GM10847 (cell line): ENCODE results near the gene SLC7A6.

Experiments used
- POLR2A ChIP-seq: IDR thresholded peaks from 2 replicates; pipeline ENCODE4 v1.6.1; 2011; ENCODE audit not compliant: insufficient read length; ENCODE audit errors: extremely low read depth

Gene SLC7A6

DNA sequence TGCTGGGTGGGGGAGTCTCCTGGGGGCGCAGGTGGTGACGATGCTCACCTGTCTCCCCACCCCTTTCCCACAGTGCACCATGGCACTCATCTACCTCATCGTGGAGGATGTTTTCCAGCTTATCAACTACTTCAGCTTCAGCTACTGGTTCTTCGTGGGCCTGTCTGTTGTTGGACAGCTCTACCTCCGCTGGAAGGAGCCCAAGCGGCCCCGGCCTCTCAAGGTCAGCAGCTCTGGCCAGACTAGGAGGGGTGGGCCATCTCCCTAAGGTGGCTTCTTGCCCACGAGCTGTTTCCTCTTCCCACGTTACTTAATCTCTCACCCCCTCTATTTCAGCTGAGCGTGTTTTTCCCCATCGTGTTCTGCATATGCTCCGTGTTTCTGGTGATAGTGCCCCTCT lies 32.0 kb downstream of the SLC7A6 start:
- TF ChIP-seq POLR2A: no peak

DNA sequence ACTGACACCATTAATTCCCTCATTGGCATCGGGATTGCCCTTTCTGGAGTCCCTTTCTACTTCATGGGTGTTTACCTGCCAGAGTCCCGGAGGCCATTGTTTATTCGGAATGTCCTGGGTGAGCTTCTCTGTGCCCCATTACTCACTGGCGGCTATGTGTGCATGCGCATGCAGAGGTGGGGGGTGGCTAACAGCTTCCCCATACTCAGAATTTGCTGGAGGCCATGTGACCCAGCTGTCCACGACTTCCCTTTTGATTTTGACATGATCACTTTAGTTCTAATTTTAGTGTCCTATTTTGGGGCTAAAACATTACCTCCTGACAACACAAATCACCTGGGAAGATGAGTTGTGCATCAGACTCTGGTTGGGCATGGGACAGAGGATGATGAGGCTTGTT lies 32.4 kb downstream of the SLC7A6 start:
- no peak for TF ChIP-seq POLR2A

DNA sequence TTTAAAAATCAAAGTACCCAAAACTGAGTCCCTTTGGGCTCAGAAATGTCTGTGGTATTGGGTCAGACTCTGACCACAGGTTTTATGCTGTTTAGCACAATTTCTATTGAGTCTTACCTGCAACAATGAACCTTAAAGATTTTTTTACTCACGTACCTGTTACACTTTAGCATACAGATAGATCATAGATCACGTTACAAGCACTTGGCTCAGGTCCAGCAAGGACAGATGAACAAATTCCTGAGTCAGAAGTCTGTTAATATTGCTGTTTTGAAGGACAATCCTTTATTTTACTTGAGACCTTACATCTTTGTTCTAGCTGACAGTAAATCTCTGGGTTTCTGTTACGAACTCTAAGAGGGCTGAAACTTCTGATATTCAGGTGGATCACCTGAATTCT lies 33.6 kb downstream of the SLC7A6 start:
- no peak for TF ChIP-seq POLR2A

DNA sequence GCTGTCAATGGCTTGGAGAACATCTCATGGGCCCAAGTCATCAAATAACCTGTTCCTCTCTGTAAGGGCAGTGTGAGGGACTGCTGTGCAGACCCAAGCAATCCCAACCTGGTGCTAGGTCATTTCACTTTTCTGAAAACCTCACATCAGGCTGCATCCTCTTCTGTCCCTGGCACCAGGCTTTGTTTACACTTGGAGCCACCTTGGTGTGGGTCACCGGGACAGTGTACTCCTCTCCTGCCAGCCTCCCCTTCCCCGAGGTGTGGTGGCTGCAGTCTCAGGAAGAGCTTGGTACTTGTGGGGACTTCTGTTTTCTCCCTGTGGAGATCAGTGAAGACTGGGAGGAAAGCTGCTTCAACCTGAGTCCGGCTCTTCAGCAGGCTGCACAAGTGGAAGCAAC lies 34.0 kb downstream of the SLC7A6 start:
- no peak for TF ChIP-seq POLR2A

DNA sequence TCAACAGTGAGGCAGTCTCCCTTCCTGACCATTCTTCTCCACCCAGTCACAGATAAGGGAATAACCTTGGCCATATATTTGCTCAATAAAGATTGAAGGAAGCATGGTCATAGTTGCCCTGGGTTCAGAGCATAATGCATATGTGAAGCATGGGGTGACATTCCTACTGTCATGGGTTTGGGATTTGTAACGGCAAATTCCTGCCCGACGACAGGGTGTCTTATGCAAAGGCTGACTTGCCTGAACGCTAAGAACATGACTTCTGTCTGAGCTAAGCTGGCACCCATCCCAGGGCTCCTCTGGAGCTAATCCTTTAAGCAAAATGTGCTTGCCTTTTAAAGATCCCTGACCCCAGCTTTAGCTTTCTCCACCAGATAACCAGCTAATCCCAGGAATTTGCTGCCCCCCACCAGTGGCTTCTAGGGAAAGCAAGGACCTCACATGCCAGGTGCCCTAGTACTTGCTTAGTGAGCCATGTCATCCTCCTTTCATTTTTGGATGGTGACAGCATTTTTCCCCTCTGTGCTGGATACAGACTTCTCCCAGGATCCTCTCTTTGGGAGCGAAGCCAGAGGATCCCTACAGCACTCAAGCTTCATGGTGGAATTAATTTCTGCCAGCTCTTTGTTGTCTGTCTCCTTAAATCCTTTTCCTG lies 34.7 kb downstream of the SLC7A6 start:
- TF ChIP-seq POLR2A: no peak

DNA sequence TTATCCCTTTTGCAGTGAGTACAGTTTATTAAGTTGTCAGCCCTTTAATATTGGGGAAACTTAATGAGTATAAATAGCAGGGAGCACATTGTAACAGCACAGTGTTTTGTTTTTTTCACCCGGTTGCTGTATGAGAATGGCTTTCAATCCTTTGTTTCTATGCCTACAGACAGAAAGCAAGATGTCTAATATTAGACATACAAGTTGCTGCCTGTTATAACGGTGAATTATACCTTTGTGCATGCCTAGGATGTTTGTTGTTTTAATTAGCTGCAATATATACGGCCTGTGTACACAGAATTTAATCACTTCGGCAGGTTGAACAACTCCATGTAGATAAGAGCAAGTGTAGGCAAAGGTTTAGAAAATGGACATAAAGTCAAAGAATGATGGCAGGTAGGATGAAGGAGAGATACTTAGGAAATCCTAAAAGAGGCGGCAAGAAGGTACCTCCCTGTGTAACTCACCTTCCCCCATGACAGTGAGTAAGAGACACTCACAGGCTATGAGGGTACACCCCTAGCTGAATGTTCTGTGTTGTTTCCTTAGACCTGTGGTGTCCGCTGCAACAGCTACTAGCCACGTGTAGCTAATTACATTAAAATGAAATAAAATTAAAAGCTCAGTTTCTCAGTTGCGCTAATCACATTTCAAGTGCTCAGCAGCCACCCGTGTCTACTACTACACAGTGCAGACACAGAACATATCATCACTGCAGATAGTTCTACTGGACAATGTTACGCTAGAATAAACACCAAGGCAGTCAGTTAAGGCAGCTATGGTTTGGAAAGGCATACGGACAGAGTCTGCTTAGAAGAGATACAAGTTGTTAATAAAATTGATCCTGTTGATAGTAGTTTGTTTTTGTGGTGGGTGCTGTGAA lies 35.5 kb downstream of the SLC7A6 start:
- TF ChIP-seq POLR2A: no peak

DNA sequence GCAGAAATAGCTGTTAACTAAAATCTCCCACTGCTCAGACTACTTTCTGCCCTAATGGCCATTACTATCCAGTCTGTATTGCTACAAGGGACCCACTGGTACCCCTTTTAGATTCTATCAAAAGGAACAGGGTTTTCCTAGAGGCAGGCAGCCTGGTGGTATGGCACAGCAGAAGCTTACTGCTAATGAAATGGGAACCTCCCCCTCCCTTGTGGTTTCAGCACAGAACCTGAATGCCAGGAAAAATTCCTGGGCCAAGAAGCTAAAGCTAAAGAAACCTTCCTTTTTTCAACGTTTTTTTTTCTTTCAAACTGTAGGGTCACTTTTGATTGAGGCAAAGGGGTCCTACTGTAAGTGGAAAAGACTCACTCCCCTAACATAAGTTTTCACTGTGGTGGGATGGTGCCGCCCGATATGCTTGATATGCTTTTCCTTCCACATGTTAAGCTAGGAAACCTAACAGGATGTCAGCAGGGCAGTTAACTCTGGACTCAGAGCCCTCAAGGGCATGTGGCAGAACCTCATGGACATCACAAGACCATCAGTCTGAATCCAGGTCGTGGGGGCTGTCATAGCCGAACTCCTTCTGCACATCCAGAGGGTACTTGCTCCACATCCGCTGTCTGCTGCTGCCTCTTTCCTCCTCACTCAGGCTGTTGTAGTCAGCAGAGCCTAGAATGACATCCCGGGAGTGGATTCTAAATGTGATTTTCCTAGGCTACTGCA lies 36.6 kb downstream of the SLC7A6 start:
- no peak for TF ChIP-seq POLR2A

DNA sequence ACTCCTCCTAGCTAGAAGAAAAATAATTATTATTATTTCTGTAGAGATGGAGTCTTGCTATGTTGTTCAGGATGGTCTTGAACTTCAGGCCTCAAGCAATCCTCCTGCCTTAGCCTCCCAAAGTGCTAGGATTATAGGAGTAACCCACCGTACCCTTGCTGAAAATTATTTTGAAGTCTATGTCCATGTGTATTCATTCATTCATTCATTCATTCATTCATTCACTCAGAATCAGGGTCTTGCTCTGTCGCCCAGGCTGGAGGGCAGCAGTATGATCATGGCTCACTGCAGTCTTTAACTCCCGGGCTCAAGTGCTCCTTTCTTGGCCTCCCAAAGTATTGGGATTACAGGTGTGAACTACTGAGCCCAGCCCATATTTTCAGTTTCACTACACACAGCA lies 42.3 kb downstream of the SLC7A6 start:
- TF ChIP-seq POLR2A: no peak

DNA sequence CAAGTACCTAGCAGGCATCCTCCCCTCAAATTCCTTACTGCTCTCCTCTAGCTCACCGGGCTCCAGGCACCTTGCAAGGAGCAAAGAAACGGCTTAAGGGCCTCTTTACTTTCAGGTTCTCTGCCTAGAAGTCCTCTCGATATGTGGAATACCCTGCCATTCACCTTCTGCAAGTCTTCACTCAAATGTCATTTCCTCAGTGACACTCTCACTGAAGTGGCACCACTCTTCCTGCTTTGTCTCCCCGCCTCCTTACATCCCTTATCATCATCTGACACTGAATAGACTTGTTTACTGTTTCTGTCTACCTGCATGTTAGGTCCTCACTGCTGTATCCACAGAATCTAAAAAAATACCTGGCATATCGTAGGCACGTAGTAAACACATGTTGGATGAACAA lies 45.5 kb downstream of the SLC7A6 start:
- TF ChIP-seq POLR2A: no peak

DNA sequence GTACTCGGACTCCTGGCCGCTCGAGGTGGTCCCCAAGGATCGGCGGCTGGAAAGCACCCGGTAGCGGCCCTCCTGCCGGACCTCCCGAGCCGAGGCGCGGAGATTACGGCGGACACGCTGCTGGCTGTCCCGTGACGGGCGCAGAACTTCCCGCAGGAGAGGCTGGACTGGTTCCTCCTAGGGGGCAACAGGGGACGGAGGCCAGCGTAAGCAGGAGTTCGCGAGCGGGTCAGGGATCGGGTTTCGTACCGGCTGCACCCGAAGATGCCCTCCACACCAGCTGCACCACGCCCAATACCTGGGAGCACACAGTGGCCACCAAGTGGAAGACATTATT lies 46.1 kb downstream of the SLC7A6 start:
- no peak for TF ChIP-seq POLR2A

DNA sequence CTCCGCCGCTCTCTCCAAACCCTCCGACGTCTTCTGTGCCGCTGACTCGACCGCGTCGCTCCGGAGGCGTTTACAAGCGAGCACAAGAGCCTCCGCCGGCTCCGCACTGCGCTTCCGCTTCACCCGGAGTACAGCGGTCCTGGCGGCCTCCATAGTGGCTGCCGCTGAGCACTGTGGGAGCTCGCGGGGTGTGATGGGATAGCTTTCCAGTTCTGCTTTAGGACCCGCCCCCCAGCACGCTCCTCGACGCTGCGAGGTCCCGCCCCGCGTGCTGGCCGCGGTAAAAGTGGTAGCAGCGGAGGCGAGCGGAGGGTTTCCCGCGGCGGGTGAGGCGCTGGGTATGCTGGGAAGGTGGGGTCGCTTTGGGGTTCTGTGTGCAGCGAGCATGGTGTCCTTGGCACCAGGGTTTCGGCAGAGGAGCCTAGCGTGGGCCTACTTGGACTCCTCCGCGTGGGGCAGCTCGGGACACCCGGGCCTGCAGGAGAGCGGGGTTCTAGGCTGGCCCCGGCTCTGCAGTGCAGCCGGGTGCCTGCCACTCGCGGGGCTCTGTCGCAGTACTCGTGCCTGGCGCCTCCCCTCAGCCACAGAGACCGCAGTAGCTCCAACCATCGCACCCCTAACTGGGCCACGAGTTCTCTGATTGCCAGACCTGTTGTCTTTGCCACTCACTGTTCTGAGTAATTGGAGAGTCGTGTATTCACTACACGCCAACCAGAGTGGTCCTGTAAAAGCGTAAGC lies 46.6 kb downstream of the SLC7A6 start, which contains the start of the genes PRMT7 and SLC7A6OS:
Gene PRMT7 (plus strand): TSS at position 246 of the 738 bp plus-strand sequence. CDS start 4,961 bp downstream, outside the sequence.
Gene SLC7A6OS (minus strand): TSS at position 173 of the 738 bp plus-strand sequence. CDS start 20 bp downstream, at position 153.
- peak; percentile 82 for TF ChIP-seq POLR2A

DNA sequence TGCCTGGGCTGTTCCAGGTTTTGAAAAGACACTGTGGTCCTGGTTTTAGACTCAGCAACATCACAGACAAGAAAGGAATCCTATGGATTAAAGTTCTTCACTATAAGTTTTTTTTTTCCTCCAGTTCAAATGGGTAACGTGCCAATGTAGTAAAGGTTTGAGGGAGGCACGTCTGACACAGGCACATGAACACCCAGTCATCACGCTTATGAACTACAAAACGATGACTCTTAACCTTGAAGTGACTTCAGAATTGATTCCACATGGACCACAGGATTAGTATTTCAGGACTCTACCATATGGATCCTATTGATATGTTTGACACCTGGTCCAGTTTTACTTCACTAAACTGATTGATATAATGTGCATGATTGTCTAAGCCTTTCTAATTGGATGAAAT lies 48.8 kb downstream of the SLC7A6 start:
- TF ChIP-seq POLR2A: no peak

DNA sequence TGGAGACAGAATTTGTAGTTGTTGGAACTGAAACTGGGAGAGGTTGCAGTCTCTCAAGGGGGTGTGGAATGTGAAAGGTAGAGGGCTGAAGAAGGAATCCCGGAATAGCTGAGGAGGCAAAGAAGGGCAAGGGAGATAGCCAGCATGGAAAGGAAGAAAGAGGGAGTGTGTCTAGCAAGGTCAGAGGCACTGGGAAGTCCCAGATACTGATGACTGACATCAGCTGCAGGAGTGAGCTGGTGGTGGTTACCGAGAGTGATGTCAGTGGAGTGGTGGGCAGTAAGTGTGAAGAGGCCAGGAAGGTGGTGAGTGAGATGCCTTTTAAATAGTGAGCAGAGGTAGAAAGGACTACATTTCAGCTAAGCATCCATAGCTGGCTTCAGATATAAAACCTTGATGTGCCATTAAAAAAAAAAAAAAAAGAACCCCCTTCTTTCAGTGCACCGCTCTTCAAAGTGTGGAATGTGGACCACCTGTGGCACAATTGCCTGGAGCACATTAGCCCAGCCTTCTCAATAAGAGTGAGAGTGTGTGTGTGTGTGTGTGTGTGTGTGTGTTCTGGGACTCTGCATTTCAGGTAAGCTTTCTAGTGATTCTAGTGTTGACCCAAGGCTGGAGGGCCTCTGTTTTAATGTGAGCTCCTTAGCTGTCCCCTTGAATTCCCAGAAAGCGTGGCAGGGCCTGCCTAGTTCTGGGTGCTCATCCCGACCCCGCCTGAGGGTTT lies 55.0 kb downstream of the SLC7A6 start:
- TF ChIP-seq POLR2A: no peak

DNA sequence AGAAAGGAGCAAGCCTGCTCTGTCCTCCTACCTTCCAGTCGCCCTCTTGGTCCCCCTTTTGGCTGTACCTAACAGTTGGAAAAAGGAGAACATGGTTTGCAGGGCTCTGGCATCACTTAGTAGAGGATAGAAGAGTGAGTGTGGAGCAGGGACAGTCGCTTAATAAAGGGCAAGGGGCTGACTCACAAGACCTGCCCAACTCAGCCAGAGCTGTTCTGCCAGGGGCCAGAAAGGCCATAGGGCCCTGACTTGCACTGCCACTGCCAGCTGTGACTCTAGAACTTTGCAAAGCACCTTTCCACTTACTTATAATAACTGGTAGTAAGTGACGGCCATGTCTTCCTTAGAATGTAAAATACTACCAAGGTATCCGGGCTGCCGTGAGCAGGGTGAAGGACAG lies 60.0 kb downstream of the SLC7A6 start:
- TF ChIP-seq POLR2A: no peak
